Lung (tissue), 12 donors: ENCODE data around the gene CTRB2. TPM values are rescaled to one million over a fixed set of nuclear protein-coding genes. Genes with fewer than 3 reads are reported as not detected.
A peak's percentile ranks its signal among the peaks of the same experiment; 100 is the strongest.

Experiments used
- ATAC-seq: fragments of 200-7000 bp; cut with Tn5 transposase; one replicate; pipeline ENCODE4 v1.9.1; 2020; ENCODE audit warnings: moderate number of reproducible peaks; ENCODE audit not compliant: insufficient read depth, low FRiP score
- DNase-seq, 3 donors: peaks; one replicate each; pipeline ENCODE4 v3.0.0-alpha.2; 2013 to 2017
- H3K27ac ChIP-seq, 2 donors: one replicate each; pipeline ENCODE4 v1.5.1; 2013; ENCODE audit warnings: mild to moderate bottlenecking in 2 of 2, moderate library complexity in 2 of 2, control low read depth in 1 of 2, inconsistent platforms in 1 of 2, low read depth in 1 of 2, low read length in 1 of 2
- H3K27me3 ChIP-seq, 3 donors: one replicate each; pipeline ENCODE4 v1.5.1; 2013; ENCODE audit warnings: low read length in 2 of 3; ENCODE audit not compliant: control insufficient read depth in 3 of 3, insufficient read depth in 3 of 3
- H3K36me3 ChIP-seq, 4 donors: one replicate each; pipeline ENCODE4 v1.5.1; 2013; ENCODE audit warnings: low read length in 4 of 4, mild to moderate bottlenecking in 1 of 4, moderate library complexity in 1 of 4; ENCODE audit not compliant: control insufficient read depth in 4 of 4, insufficient read depth in 4 of 4
- H3K4me1 ChIP-seq, 5 donors: one replicate each; pipeline ENCODE4 v1.5.1; 2013; ENCODE audit warnings: low read length in 5 of 5, mild to moderate bottlenecking in 2 of 5, moderate library complexity in 1 of 5; ENCODE audit not compliant: control insufficient read depth in 5 of 5, insufficient read depth in 5 of 5
- H3K4me3 ChIP-seq: one replicate; pipeline ENCODE4 v1.5.1; 2013; ENCODE audit warnings: mild to moderate bottlenecking, control low read depth, moderate library complexity
- H3K9ac ChIP-seq, 2 donors: one replicate each; pipeline ENCODE4 v1.5.1; 2013; ENCODE audit warnings: low read length in 2 of 2, control low read depth in 1 of 2; ENCODE audit not compliant: insufficient read depth in 1 of 2
- H3K9me3 ChIP-seq, 4 donors: one replicate each; pipeline ENCODE4 v1.5.1; 2013; ENCODE audit warnings: low read length in 3 of 4, mild to moderate bottlenecking in 1 of 4, moderate library complexity in 1 of 4; ENCODE audit not compliant: control insufficient read depth in 4 of 4, insufficient read depth in 3 of 4
- WGBS, 2 donors: extraction: QIAGEN DNeasy Blood & Tissue Kit; methylation state at CpG; one replicate each; pipeline ENCODE4 v1.1.7; 2013; 5-methylcytosine and 5-hydroxymethylcytosine counted together
- polyA plus RNA-seq, 2 donors: library from polyadenylated mRNA; stranded (reverse); fragments of 200-250 nt; gene quantifications; one replicate each; pipeline ENCODE4 v1.2.1, GENCODE V29; 2013
- total RNA-seq, 2 donors: library from RNA; depleted of rRNA in 1 of 2; stranded (reverse); fragments of >200 nt in 1 of 2; gene quantifications; one replicate each; pipeline ENCODE4 v1.2.1, GENCODE V29; 2014 to 2021
- TF ChIP-seq, protein P1 (sequence below): IDR thresholded peaks from 2 replicates; pipeline ENCODE4 v1.5.1; 2012; ENCODE audit warnings: mild to moderate bottlenecking; ENCODE audit errors: control extremely low read depth, extremely low read depth
- donor health status: control.
- donor health status: control.
- donor health status: Bipolar disorder and iron deficiency.
- donor health status: healthy.
- donor health status: DM: yes; HTN: yes; CAD: no.

The CTRB2 gene
- total and polyA plus RNA-seq, 4 donors: 0.65 to 14.6 (median 1.3) TPM; not detected in 1

DNA sequence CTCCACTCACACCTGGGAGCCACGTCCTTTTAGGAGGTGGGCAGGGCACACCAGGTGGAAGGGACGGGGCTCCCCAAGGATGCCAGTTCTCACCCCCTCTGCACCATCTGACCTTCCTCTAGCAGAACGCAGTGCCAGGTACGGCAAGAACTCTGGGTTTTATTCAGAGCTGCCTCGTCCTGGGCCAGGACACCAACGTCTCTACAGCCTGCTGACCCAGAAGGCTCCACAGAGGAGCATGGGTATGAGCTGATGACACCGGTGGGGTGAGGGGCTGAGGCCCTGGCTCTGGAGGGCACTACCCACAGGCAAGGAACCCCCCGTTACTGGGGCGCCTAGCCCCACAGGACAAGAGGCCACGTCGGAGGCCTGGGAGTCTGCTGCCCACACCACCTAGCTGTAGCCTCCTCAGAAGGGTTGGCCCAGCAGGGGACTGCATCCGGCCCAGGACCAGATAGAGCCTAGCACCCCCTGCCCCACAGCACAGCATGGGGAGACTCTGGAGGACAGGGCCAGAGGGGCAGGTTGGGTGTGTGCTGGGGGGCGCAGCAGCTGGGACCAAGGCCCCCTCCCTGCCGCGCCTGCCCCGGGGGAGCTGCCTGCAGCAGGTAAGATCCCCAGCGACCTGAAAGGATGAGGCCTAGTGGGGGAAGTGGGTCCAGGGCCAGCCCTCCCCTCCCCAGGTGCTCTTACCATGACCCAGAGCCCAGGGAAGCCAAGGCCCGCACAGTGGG lies 30.6 kb upstream of the CTRB2 start:
- Histone ChIP-seq H3K27me3 (no peaks in the 10 kb centered on the region), H3K9me3 (no peaks in the 10 kb centered on the region), H3K36me3 (peaks cover 2 to 40% (median 19%) of the 10 kb centered on the region in 4 donors), H3K27ac (peak overlapping the region; percentile 2 to 56), H3K4me1 (peaks cover 6 to 28% (median 13%) of the 10 kb centered on the region in 5 donors), H3K9ac (peak overlapping the region in 1 of 2 donors; percentile 42), H3K4me3 (no peak overlapping the region)
- TF ChIP-seq, protein P1, sequence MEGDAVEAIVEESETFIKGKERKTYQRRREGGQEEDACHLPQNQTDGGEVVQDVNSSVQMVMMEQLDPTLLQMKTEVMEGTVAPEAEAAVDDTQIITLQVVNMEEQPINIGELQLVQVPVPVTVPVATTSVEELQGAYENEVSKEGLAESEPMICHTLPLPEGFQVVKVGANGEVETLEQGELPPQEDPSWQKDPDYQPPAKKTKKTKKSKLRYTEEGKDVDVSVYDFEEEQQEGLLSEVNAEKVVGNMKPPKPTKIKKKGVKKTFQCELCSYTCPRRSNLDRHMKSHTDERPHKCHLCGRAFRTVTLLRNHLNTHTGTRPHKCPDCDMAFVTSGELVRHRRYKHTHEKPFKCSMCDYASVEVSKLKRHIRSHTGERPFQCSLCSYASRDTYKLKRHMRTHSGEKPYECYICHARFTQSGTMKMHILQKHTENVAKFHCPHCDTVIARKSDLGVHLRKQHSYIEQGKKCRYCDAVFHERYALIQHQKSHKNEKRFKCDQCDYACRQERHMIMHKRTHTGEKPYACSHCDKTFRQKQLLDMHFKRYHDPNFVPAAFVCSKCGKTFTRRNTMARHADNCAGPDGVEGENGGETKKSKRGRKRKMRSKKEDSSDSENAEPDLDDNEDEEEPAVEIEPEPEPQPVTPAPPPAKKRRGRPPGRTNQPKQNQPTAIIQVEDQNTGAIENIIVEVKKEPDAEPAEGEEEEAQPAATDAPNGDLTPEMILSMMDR: no peak
- 89 to 90% methylated on average over 18 of the region's 18 CpGs for WGBS, 2 donors
- no peak for ATAC-seq
- no peak for DNase-seq

GRCh38 chr16:75236736-75237397 lies 29.9 kb upstream of the CTRB2 start:
- Histone ChIP-seq H3K4me1 (peaks cover 6 to 28% (median 13%) of the 10 kb centered on the region in 5 donors), H3K9ac (no peak overlapping the region), H3K9me3 (no peaks in the 10 kb centered on the region), H3K27ac (no peak overlapping the region), H3K36me3 (peaks cover 2 to 34% (median 22%) of the 10 kb centered on the region in 4 donors), H3K27me3 (no peaks in the 10 kb centered on the region), H3K4me3 (no peak overlapping the region)
- no peak for DNase-seq
- ATAC-seq: no peak
- TF ChIP-seq, protein P1: no peak
- 91 to 92% methylated on average over 26 to 28 of the region's 28 CpGs for WGBS, 2 donors

DNA sequence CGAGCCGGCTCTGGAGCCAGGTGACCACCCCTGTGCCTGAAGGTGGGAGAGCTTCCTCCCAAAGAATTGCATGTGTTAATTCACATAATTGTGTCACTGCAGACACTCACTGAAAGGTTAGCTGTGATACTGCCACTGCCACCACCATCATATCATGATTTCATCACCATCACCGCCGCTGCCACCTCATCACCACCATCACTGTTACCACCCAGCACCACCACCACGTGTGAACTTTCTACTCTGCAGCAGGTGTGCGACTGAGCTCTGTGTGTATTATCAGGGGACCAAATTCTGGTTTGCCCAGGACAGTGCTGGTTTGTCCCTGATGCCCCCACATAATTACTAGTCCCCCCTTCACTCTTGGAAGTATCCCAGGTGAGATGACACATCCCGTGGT lies 29.3 kb upstream of the CTRB2 start:
- Histone ChIP-seq H3K9ac (no peak overlapping the region), H3K36me3 (peaks cover 2 to 28% (median 20%) of the 10 kb centered on the region in 4 donors), H3K9me3 (no peaks in the 10 kb centered on the region), H3K27ac (no peak overlapping the region), H3K27me3 (no peaks in the 10 kb centered on the region), H3K4me3 (no peak overlapping the region), H3K4me1 (peaks cover 6 to 28% (median 13%) of the 10 kb centered on the region in 5 donors)
- DNase-seq (no peak), ATAC-seq (no peak)
- WGBS, 2 donors: 74 to 78% methylated on average over 7 of the region's 7 CpGs
- TF ChIP-seq, protein P1: no peak
